Ishikawa (cell line): ENCODE data around the gene JPH2.
A peak's percentile ranks its signal among the peaks of the same experiment; 100 is the strongest.

Source experiments
- CEBPB ChIP-seq: IDR thresholded peaks from 2 replicates; pipeline ENCODE4 v1.6.1; 2012
- EGR1 ChIP-seq: IDR thresholded peaks from 2 replicates; pipeline ENCODE4 v1.6.1; 2012
- RAD21 ChIP-seq: IDR thresholded peaks from 2 replicates; pipeline ENCODE4 v1.6.1; 2012; ENCODE audit warnings: low read depth
- REST ChIP-seq: IDR thresholded peaks from 2 replicates; pipeline ENCODE4 v1.6.1; 2012; ENCODE audit warnings: low read depth, mild to moderate bottlenecking
- TAF1 ChIP-seq: IDR thresholded peaks from 2 replicates; pipeline ENCODE4 v1.6.1; 2012; ENCODE audit warnings: low read depth, mild to moderate bottlenecking
- TCF12 ChIP-seq: IDR thresholded peaks from 2 replicates; pipeline ENCODE4 v1.6.1; 2012; ENCODE audit warnings: low read depth
- TEAD4 ChIP-seq: IDR thresholded peaks from 2 replicates; pipeline ENCODE4 v1.6.1; 2012
- YY1 ChIP-seq: IDR thresholded peaks from 2 replicates; pipeline ENCODE4 v1.6.1; 2012; ENCODE audit warnings: low read depth
- ZBTB7A ChIP-seq: IDR thresholded peaks from 2 replicates; pipeline ENCODE4 v1.6.1; 2012; ENCODE audit warnings: low read depth
- TF ChIP-seq, protein P1 (sequence below): IDR thresholded peaks from 2 replicates; pipeline ENCODE4 v1.6.1; 2012

- TF ChIP-seq YY1, result no peak
- TF ChIP-seq ZBTB7A, result no peak
- no peak for TF ChIP-seq TAF1
- no peak for TF ChIP-seq CEBPB
- TF ChIP-seq RAD21, result peak; percentile 97
- no peak for TF ChIP-seq REST
- no peak for TF ChIP-seq TCF12
- TF ChIP-seq, protein P1, sequence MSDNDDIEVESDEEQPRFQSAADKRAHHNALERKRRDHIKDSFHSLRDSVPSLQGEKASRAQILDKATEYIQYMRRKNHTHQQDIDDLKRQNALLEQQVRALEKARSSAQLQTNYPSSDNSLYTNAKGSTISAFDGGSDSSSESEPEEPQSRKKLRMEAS, result no peak
- no peak for TF ChIP-seq TEAD4
- TF ChIP-seq EGR1, result no peak
Observed at GRCh38 chr20:44217342-44218092, 30.5 kb upstream of the JPH2 start.
